IMR-90 (cell line): ENCODE data around the gene NUP50. TPM values are rescaled to one million over a fixed set of nuclear protein-coding genes. Genes with fewer than 3 reads are reported as not detected.

Experiments used
- ATAC-seq: fragments of 200-7000 bp; cut with Tn5 transposase; 2 replicates; pipeline ENCODE4 v1.9.1; 2020; ENCODE audit warnings: low read depth, mild to moderate bottlenecking, moderate library complexity
- BruUV-seq: library from RNA; stranded (reverse); fragments of 400-500 nt; replicated peaks from 2 replicates; lab custom pipeline; 2021; lab: Mats Ljungman, UMichigan
- CTCF ChIA-PET: fragments of 300-600 bp; formaldehyde crosslinking; extraction: SDS; loops from one replicate; lab custom pipeline; 2021; ENCODE audit warnings: antibody characterized with exemption; lab: Yijun Ruan, JAX
- POLR2A ChIA-PET: fragments of 300-600 bp; sonication (Branson Sonifier 250); formaldehyde crosslinking; loops from one replicate; lab custom pipeline; 2022; ENCODE audit warnings: antibody characterized with exemption; ENCODE audit not compliant: unreplicated experiment; lab: Charles Lee
- DNase-seq: peaks from one replicate; pipeline ENCODE4 v3.0.0; 2013
- H2AFZ ChIP-seq: replicated peaks from 2 replicates; pipeline ENCODE3; 2013; ENCODE audit warnings: low read length, mild to moderate bottlenecking; ENCODE audit not compliant: poor library complexity
- H2AK5ac ChIP-seq: 2 replicates; pipeline ENCODE4 v1.6.1; 2013; ENCODE audit warnings: low read depth, low read length, inconsistent platforms
- H2AK9ac ChIP-seq: replicated peaks from 2 replicates; pipeline ENCODE3; 2013; ENCODE audit warnings: mild to moderate bottlenecking, low read depth, low read length, moderate library complexity; ENCODE audit not compliant: poor library complexity
- H2BK120ac ChIP-seq: 2 replicates; pipeline ENCODE4 v1.6.1; 2013; ENCODE audit warnings: low read depth, low read length, inconsistent platforms
- H2BK15ac ChIP-seq: 3 replicates; pipeline ENCODE4 v1.6.1; 2013; ENCODE audit warnings: low read depth, low read length, inconsistent platforms
- H2BK20ac ChIP-seq: 2 replicates; pipeline ENCODE4 v1.6.1; 2013; ENCODE audit warnings: low read depth, mild to moderate bottlenecking, inconsistent platforms, low read length, moderate library complexity
- H2BK5ac ChIP-seq: 2 replicates; pipeline ENCODE4 v1.6.1; 2013; ENCODE audit warnings: mild to moderate bottlenecking, low read depth, low read length, inconsistent platforms; ENCODE audit not compliant: poor library complexity, severe bottlenecking
- H3K14ac ChIP-seq: replicated peaks from 2 replicates; pipeline ENCODE4 v1.6.1; 2013; ENCODE audit warnings: low read depth, low read length, inconsistent platforms
- H3K18ac ChIP-seq: 2 replicates; pipeline ENCODE4 v1.6.1; 2013; ENCODE audit warnings: low read depth, low read length, control low read depth
- H3K23ac ChIP-seq: 2 replicates; pipeline ENCODE4 v1.6.1; 2013; ENCODE audit warnings: low read depth, low read length, inconsistent platforms
- H3K27ac ChIP-seq: 2 replicates; pipeline ENCODE4 v1.5.1; 2013; ENCODE audit warnings: mild to moderate bottlenecking, control low read depth, low read length; ENCODE audit not compliant: insufficient read depth
- H3K27me3 ChIP-seq: 2 replicates; pipeline ENCODE4 v1.6.1; 2013; ENCODE audit warnings: low read length; ENCODE audit not compliant: control insufficient read depth, insufficient read depth
- H3K36me3 ChIP-seq: 2 replicates; pipeline ENCODE4 v1.6.1; 2013; ENCODE audit warnings: low read length, mixed read lengths; ENCODE audit not compliant: control insufficient read depth, insufficient read depth
- H3K4ac ChIP-seq: 2 replicates; pipeline ENCODE4 v1.6.1; 2013; ENCODE audit warnings: low read depth, low read length, inconsistent platforms
- H3K4me1 ChIP-seq: 2 replicates; pipeline ENCODE4 v1.6.1; 2013; ENCODE audit warnings: low read length, mixed read lengths; ENCODE audit not compliant: control insufficient read depth, insufficient read depth
- H3K4me2 ChIP-seq: 2 replicates; pipeline ENCODE4 v1.6.1; 2013; ENCODE audit warnings: low read depth, mild to moderate bottlenecking, control low read depth, low read length, moderate library complexity
- H3K4me3 ChIP-seq: 2 replicates; pipeline ENCODE4 v1.5.1; 2013; ENCODE audit warnings: low read depth, mild to moderate bottlenecking, control low read depth, low read length, moderate library complexity; ENCODE audit not compliant: insufficient read depth
- H3K56ac ChIP-seq: 2 replicates; pipeline ENCODE4 v1.6.1; 2013; ENCODE audit warnings: low read length, inconsistent platforms; ENCODE audit not compliant: insufficient read depth; ENCODE audit errors: extremely low read depth
- H3K79me1 ChIP-seq, 2 experiments: 2 replicates each; pipeline ENCODE4 v1.6.1; 2013; ENCODE audit warnings: low read length in 2 of 2, inconsistent platforms in 1 of 2, low read depth in 1 of 2
- H3K9ac ChIP-seq: 2 replicates; pipeline ENCODE4 v1.6.1; 2013; ENCODE audit warnings: low read depth, low read length, control low read depth
- H3K9me1 ChIP-seq: 2 replicates; pipeline ENCODE4 v1.6.1; 2013; ENCODE audit warnings: low read length, inconsistent platforms; ENCODE audit not compliant: insufficient read depth
- H3K9me3 ChIP-seq: 2 replicates; pipeline ENCODE4 v1.6.1; 2013; ENCODE audit warnings: low read length; ENCODE audit not compliant: control insufficient read depth, insufficient read depth
- H4K20me1 ChIP-seq: 2 replicates; pipeline ENCODE4 v1.6.1; 2013; ENCODE audit warnings: low read length, inconsistent platforms; ENCODE audit not compliant: insufficient read depth
- H4K5ac ChIP-seq: 2 replicates; pipeline ENCODE4 v1.6.1; 2013; ENCODE audit warnings: mild to moderate bottlenecking, low read depth, low read length, control low read depth
- H4K8ac ChIP-seq, 2 experiments: 2 replicates each; pipeline ENCODE4 v1.6.1; 2013; ENCODE audit warnings: low read depth in 2 of 2, low read length in 2 of 2, control low read depth in 1 of 2, inconsistent platforms in 1 of 2
- H4K91ac ChIP-seq: 2 replicates; pipeline ENCODE4 v1.6.1; 2013; ENCODE audit warnings: low read depth, low read length, inconsistent platforms; ENCODE audit not compliant: insufficient read depth
- BHLHE40 ChIP-seq: fragments of 150-350 bp; IDR thresholded peaks from 2 replicates; pipeline ENCODE4 v1.6.1; 2016; ENCODE audit warnings: mild to moderate bottlenecking, low read depth, low read length
- CEBPB ChIP-seq: IDR thresholded peaks from 2 replicates; pipeline ENCODE4 v1.6.1; 2012; ENCODE audit warnings: low read depth, low read length, improper control_type of control experiment
- CHD1 ChIP-seq: IDR thresholded peaks from 2 replicates; pipeline ENCODE4 v1.6.1; 2012; ENCODE audit warnings: low read depth, low read length, improper control_type of control experiment
- CTCF ChIP-seq: conservative IDR thresholded peaks from 2 replicates; pipeline ENCODE4 v1.5.1; 2012; ENCODE audit warnings: mild to moderate bottlenecking, low read depth, low read length, improper control_type of control experiment
- MAFK ChIP-seq: IDR thresholded peaks from 2 replicates; pipeline ENCODE4 v1.6.1; 2012; ENCODE audit warnings: low read depth, low read length, improper control_type of control experiment
- MAZ ChIP-seq: IDR thresholded peaks from 2 replicates; pipeline ENCODE4 v1.6.1; 2012; ENCODE audit warnings: low read depth, mild to moderate bottlenecking, low read length, improper control_type of control experiment, moderate library complexity, borderline replicate concordance
- MXI1 ChIP-seq: IDR thresholded peaks from 2 replicates; pipeline ENCODE4 v1.6.1; 2012; ENCODE audit warnings: low read depth, mild to moderate bottlenecking, low read length, moderate library complexity, borderline replicate concordance
- NFE2L2 ChIP-seq: fragments of 150-350 bp; IDR thresholded peaks from 2 replicates; pipeline ENCODE4 v1.6.1; 2016; ENCODE audit warnings: low read depth, mild to moderate bottlenecking, low read length
- POLR2A ChIP-seq: IDR thresholded peaks from 2 replicates; pipeline ENCODE4 v1.6.1; 2012; ENCODE audit warnings: mild to moderate bottlenecking, low read depth, low read length
- RCOR1 ChIP-seq: IDR thresholded peaks from 2 replicates; pipeline ENCODE4 v1.6.1; 2012; ENCODE audit warnings: mild to moderate bottlenecking, low read length, improper control_type of control experiment; ENCODE audit not compliant: insufficient replicate concordance
- RFX5 ChIP-seq: IDR thresholded peaks from 2 replicates; pipeline ENCODE4 v1.8.0; 2012; ENCODE audit warnings: low read depth, mild to moderate bottlenecking, low read length, moderate library complexity
- WGBS, 2 experiments: methylation state at CpG; one replicate each; pipeline versions ENCODE4 v1.1.5 to v1.1.7; 2013; ENCODE audit warnings: missing lambda C conversion rate in 2 of 2; ENCODE audit not compliant: insufficient read length in 1 of 2; ENCODE audit errors: extremely low coverage in 2 of 2; 5-methylcytosine and 5-hydroxymethylcytosine counted together
- dilution Hi-C: fragments of 300-500 bp; cut with HindIII; formaldehyde crosslinking; loops from one replicate; pipeline ENCODE4 v1.14.3; 2018; ENCODE audit warnings: low sequenced_read_pairs; ENCODE audit not compliant: unreplicated experiment
- in situ Hi-C: fragments of 300-500 bp; cut with MboI; formaldehyde crosslinking; loops from 3 replicates; pipeline ENCODE4 v1.14.3; 2019; ENCODE audit warnings: low sequenced_read_pairs, inconsistent platforms, mixed read lengths
- intact Hi-C: fragments of 100-400 bp; cut with micrococcal nuclease; formaldehyde crosslinking; loops from 2 replicates; pipeline ENCODE4 v1.10.0; 2022
- polyA plus RNA-seq, 3 experiments: library from polyadenylated mRNA; depleted of rRNA; stranded (reverse); fragments of >200 nt; gene quantifications; 2 replicates each; pipeline ENCODE4 v1.2.3, GENCODE V29; 2012; ENCODE audit warnings: low replicate concordance in 1 of 3
- total RNA-seq: library from RNA; depleted of rRNA; stranded (reverse); fragments of >200 nt; gene quantifications from 2 replicates; pipeline ENCODE4 v1.2.3, GENCODE V29; 2012
- TF ChIP-seq, protein P1 (sequence below): fragments of 150-350 bp; IDR thresholded peaks from 2 replicates; pipeline ENCODE4 v1.6.1; 2016; ENCODE audit warnings: low read depth, mild to moderate bottlenecking, low read length, moderate library complexity, borderline replicate concordance
- TF ChIP-seq, protein P2 (sequence below): fragments of 150-350 bp; IDR thresholded peaks from 2 replicates; pipeline ENCODE4 v1.6.1; 2017; ENCODE audit warnings: mild to moderate bottlenecking, antibody characterized with exemption, low read length, low read depth

The NUP50 gene
- total and polyA plus RNA-seq, 2 of the 4 experiments (the other 2 are of a cell fraction) = 12.8 to 65.4 TPM

DNA sequence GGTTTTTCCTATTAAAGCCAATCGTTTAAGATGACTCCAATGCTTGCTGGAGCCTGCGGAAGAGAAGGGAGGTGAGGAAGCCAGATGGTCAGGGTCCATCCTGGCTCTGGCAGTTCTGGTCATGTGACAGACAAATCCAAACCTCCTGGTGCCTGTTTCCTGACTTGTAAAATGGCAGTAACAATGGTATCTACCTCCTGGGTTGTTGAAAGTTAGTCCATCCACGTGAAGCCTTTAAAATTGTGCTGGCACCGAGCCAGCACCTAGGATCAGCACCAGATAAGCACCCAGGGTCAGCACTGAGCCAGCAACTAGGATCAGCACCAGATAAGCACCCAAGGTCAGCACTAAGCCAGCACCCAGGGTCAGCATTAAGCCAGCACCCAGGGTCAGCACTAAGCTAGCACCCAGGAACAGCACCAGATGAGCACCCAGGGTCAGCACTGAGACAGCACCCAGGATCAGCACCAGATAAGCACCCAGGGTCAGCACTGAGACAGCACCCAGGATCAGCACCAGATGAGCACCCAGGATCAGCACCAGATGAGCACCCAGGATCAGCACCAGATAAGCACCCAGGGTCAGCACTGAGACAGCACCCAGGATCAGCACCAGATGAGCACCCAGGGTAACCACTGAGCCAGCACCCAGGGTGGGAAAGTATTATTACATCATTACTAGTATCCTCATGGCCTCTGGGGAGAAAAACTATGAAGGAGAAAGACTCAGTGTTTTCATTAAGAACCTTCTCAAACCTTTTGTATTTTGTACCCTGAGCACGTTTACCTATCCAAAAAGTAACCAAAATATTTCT is 59.8 kb downstream of the NUP50 start:
- peaks cover 0 to 66% of the 10 kb centered on the region in 2 experiments; a peak in 2 of 4 replicates for H3K79me1 ChIP-seq
- no peak overlapping the region for H3K27ac ChIP-seq
- no peak overlapping the region for H2AFZ ChIP-seq
- no peak overlapping the region for H3K4ac ChIP-seq
- DNase-seq (no peak), ATAC-seq (no peak)
- peaks cover 70% of the 10 kb centered on the region for H4K20me1 ChIP-seq
- no peak overlapping the region for H4K5ac ChIP-seq
- no peak overlapping the region for H2AK5ac ChIP-seq
- 52% methylated on average over 2 of the region's 5 CpGs; no CpG with 5 or more reads in 1 of the 2 experiments for WGBS, 2 experiments
- no peak overlapping the region for H3K56ac ChIP-seq
- no peak overlapping the region for H4K91ac ChIP-seq
- no peak overlapping the region for H2BK120ac ChIP-seq
- H3K4me3 ChIP-seq = no peak overlapping the region
- TF ChIP-seq, protein P1, sequence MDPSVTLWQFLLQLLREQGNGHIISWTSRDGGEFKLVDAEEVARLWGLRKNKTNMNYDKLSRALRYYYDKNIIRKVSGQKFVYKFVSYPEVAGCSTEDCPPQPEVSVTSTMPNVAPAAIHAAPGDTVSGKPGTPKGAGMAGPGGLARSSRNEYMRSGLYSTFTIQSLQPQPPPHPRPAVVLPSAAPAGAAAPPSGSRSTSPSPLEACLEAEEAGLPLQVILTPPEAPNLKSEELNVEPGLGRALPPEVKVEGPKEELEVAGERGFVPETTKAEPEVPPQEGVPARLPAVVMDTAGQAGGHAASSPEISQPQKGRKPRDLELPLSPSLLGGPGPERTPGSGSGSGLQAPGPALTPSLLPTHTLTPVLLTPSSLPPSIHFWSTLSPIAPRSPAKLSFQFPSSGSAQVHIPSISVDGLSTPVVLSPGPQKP = no peak
- TF ChIP-seq RCOR1 = no peak
- no peak for TF ChIP-seq MXI1
- no peak for TF ChIP-seq RFX5
- no peak for TF ChIP-seq CTCF
- TF ChIP-seq MAZ = no peak
- no peak for TF ChIP-seq POLR2A
- no peak for TF ChIP-seq CEBPB
- no peak for TF ChIP-seq MAFK
- no peak for TF ChIP-seq NFE2L2
- no peak for TF ChIP-seq CHD1
- no peak for TF ChIP-seq BHLHE40
- TF ChIP-seq, protein P2, sequence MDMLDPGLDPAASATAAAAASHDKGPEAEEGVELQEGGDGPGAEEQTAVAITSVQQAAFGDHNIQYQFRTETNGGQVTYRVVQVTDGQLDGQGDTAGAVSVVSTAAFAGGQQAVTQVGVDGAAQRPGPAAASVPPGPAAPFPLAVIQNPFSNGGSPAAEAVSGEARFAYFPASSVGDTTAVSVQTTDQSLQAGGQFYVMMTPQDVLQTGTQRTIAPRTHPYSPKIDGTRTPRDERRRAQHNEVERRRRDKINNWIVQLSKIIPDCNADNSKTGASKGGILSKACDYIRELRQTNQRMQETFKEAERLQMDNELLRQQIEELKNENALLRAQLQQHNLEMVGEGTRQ = no peak
- no peak overlapping the region for H3K23ac ChIP-seq
- no peak overlapping the region for H3K14ac ChIP-seq
- in situ Hi-C loops (no loop called here), intact Hi-C loops (no loop called here), dilution Hi-C loops (no loop called here)
- no peak overlapping the region for H2BK15ac ChIP-seq
- H4K8ac ChIP-seq = no peak overlapping the region
- H3K27me3 ChIP-seq = no peaks in the 10 kb centered on the region
- H3K9me3 ChIP-seq = no peaks in the 10 kb centered on the region
- H3K36me3 ChIP-seq = 0 out of 2 replicates have a peak, but pooled peaks cover 2% of the 10 kb centered on the region
- no peak overlapping the region for H2BK5ac ChIP-seq
- H3K4me2 ChIP-seq = no peak overlapping the region
- no peak overlapping the region for H3K18ac ChIP-seq
- no peak overlapping the region for H3K9ac ChIP-seq
- peaks cover 7% of the 10 kb centered on the region; the same call in 1 of the 2 replicates for H3K4me1 ChIP-seq
- ChIA-PET CTCF (interaction anchor here (0.7 kb wide), 1 partner anchor 462 kb away, joined by 3 read pairs; no protein-coding TSS in a partner anchor), POLR2A (no interaction called here)
- no peak overlapping the region for H2AK9ac ChIP-seq
- no TSS peak for BruUV-seq
- no peak overlapping the region for H2BK20ac ChIP-seq
- no peaks in the 10 kb centered on the region; the same call in 1 of the 2 replicates for H3K9me1 ChIP-seq
